Mesenchymal stem cell (in vitro differentiated cells and primary cell): Measurements from ENCODE around the gene STX1A.

Experiments used
- DNase-seq: peaks from one replicate; pipeline ENCODE4 v3.0.0-alpha.2; 2013
- H2AFZ ChIP-seq: one replicate; pipeline ENCODE4 v1.6.1; 2013; ENCODE audit warnings: low read depth, mild to moderate bottlenecking, control low read depth, inconsistent platforms, low read length, moderate library complexity
- H2AK5ac ChIP-seq: 2 replicates; pipeline ENCODE4 v1.6.1; 2013; ENCODE audit warnings: low read length, moderate library complexity, mild to moderate bottlenecking, inconsistent platforms; ENCODE audit not compliant: severe bottlenecking
- H2BK120ac ChIP-seq: one replicate; pipeline ENCODE4 v1.6.1; 2013; ENCODE audit warnings: low read depth, mild to moderate bottlenecking, inconsistent platforms, low read length, moderate library complexity
- H2BK12ac ChIP-seq, 2 experiments: one replicate each; pipeline ENCODE4 v1.6.1; 2013; ENCODE audit warnings: inconsistent platforms in 2 of 2, low read length in 2 of 2, mild to moderate bottlenecking in 2 of 2, moderate library complexity in 2 of 2, control low read depth in 1 of 2
- H2BK15ac ChIP-seq: one replicate; pipeline ENCODE4 v1.6.1; 2013; ENCODE audit warnings: mild to moderate bottlenecking, low read depth, inconsistent platforms; ENCODE audit not compliant: poor library complexity, severe bottlenecking
- H2BK5ac ChIP-seq: 2 replicates; pipeline ENCODE4 v1.6.1; 2013; ENCODE audit warnings: low read depth, mild to moderate bottlenecking, low read length, control low read depth, inconsistent platforms; ENCODE audit not compliant: poor library complexity, severe bottlenecking
- H3K14ac ChIP-seq, 2 experiments: one replicate each; pipeline ENCODE4 v1.6.1; 2013; ENCODE audit warnings: inconsistent platforms in 2 of 2, low read length in 2 of 2, control low read depth in 1 of 2, mild to moderate bottlenecking in 1 of 2, moderate library complexity in 1 of 2
- H3K18ac ChIP-seq, 2 experiments: one replicate each; pipeline ENCODE4 v1.6.1; 2013; ENCODE audit warnings: inconsistent platforms in 2 of 2, low read length in 2 of 2, control low read depth in 1 of 2, low read depth in 1 of 2, mild to moderate bottlenecking in 1 of 2
- H3K23ac ChIP-seq, 2 experiments: one replicate each; pipeline ENCODE4 v1.6.1; 2013; ENCODE audit warnings: inconsistent platforms in 2 of 2, low read length in 2 of 2, mild to moderate bottlenecking in 2 of 2, moderate library complexity in 2 of 2, control low read depth in 1 of 2
- H3K27ac ChIP-seq: 2 replicates; pipeline ENCODE4 v1.5.1; 2013; ENCODE audit warnings: mild to moderate bottlenecking, moderate library complexity, low read length, control low read depth, inconsistent platforms; ENCODE audit not compliant: poor library complexity, severe bottlenecking
- H3K27me3 ChIP-seq, 2 experiments: 2 replicates each; pipeline versions ENCODE4 v1.6.1 to v1.7.0; 2013; ENCODE audit warnings: low read length in 2 of 2, mild to moderate bottlenecking in 2 of 2, moderate library complexity in 2 of 2, control low read depth in 1 of 2, inconsistent platforms in 1 of 2; ENCODE audit not compliant: control insufficient read depth in 1 of 2, insufficient read depth in 1 of 2
- H3K36me3 ChIP-seq, 2 experiments: 2 replicates each; pipeline versions ENCODE4 v1.6.1 to v1.7.0; 2013; ENCODE audit warnings: low read length in 2 of 2, control low read depth in 1 of 2, inconsistent platforms in 1 of 2, low read depth in 1 of 2, mild to moderate bottlenecking in 1 of 2; ENCODE audit not compliant: insufficient read depth in 2 of 2, control insufficient read depth in 1 of 2
- H3K4ac ChIP-seq, 2 experiments: one replicate each; pipeline ENCODE4 v1.6.1; 2013; ENCODE audit warnings: inconsistent platforms in 2 of 2, low read length in 2 of 2, mild to moderate bottlenecking in 2 of 2, moderate library complexity in 2 of 2, control low read depth in 1 of 2, low read depth in 1 of 2
- H3K4me1 ChIP-seq: 2 replicates; pipeline ENCODE4 v1.6.1; 2013; ENCODE audit warnings: low read depth, low read length, control low read depth; ENCODE audit not compliant: control insufficient read depth, insufficient read depth
- H3K4me2 ChIP-seq: 2 replicates; pipeline ENCODE4 v1.6.1; 2013; ENCODE audit warnings: low read length, mild to moderate bottlenecking, inconsistent platforms; ENCODE audit not compliant: poor library complexity, severe bottlenecking
- H3K4me3 ChIP-seq, 2 experiments: 2 replicates each; pipeline versions ENCODE4 v1.5.1 to v1.7.0; 2013; ENCODE audit warnings: low read length in 2 of 2, mild to moderate bottlenecking in 2 of 2, control low read depth in 1 of 2, low read depth in 1 of 2; ENCODE audit not compliant: insufficient read depth in 1 of 2
- H3K79me1 ChIP-seq: replicated peaks from 2 replicates; pipeline ENCODE4 v1.6.1; 2013; ENCODE audit warnings: mild to moderate bottlenecking, control low read depth, low read length, inconsistent platforms; ENCODE audit not compliant: poor library complexity, severe bottlenecking
- H3K9ac ChIP-seq: 2 replicates; pipeline ENCODE4 v1.7.0; 2013; ENCODE audit warnings: mild to moderate bottlenecking, low read length, moderate library complexity
- H3K9me3 ChIP-seq: 2 replicates; pipeline ENCODE4 v1.7.0; 2013; ENCODE audit warnings: mild to moderate bottlenecking, low read length; ENCODE audit not compliant: control insufficient read depth
- H4K8ac ChIP-seq: one replicate; pipeline ENCODE4 v1.6.1; 2013; ENCODE audit warnings: inconsistent platforms, mild to moderate bottlenecking, low read length, moderate library complexity
- H4K91ac ChIP-seq: one replicate; pipeline ENCODE4 v1.6.1; 2013; ENCODE audit warnings: mild to moderate bottlenecking, low read length, inconsistent platforms
- WGBS: methylation state at CpG from one replicate; pipeline ENCODE4 v1.1.7; 2013; ENCODE audit warnings: mixed read lengths; 5-methylcytosine and 5-hydroxymethylcytosine counted together

The STX1A gene

DNA sequence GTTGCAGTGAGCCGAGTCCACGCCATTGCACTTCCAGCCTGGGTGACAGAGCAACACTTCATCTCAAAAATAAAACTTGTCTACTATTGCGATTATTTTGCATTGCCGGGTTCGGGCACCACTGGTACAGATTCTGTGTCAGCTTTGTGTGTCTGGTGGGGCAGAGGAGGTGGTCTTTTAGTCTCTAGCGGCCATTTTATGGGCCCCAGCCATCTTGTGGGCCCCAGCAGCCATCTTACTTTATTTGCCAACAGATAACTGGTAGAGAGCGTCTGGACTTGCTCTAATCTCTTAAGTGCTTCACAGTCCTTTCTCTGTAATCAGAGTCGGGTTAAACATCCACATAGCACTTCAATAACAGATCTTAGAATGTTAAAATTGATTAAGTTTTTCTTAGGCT is 31.2 kb downstream of the STX1A start:
- H2BK120ac ChIP-seq: no peak overlapping the region
- H3K27me3 ChIP-seq: no peaks in the 10 kb centered on the region
- no peak overlapping the region for H3K4ac ChIP-seq
- no peak overlapping the region for H2AK5ac ChIP-seq
- peaks cover 14% of the 10 kb centered on the region for H3K4me1 ChIP-seq
- no peak overlapping the region for H3K27ac ChIP-seq
- H2BK5ac ChIP-seq: no peak overlapping the region
- H3K18ac ChIP-seq: no peak overlapping the region
- no peak overlapping the region for H2BK15ac ChIP-seq
- WGBS: 90% methylated on average over 5 of the region's 8 CpGs
- H3K79me1 ChIP-seq: peaks cover 44% of the 10 kb centered on the region
- no peaks in the 10 kb centered on the region for H3K9me3 ChIP-seq
- H3K4me2 ChIP-seq: no peak overlapping the region
- H3K9ac ChIP-seq: no peak overlapping the region
- DNase-seq: no peak
- H2BK12ac ChIP-seq: no peak overlapping the region
- H3K14ac ChIP-seq: no peak overlapping the region
- H3K4me3 ChIP-seq: no peak overlapping the region
- H4K8ac ChIP-seq: no peak overlapping the region
- H3K23ac ChIP-seq: no peak overlapping the region
- peaks cover 57 to 63% of the 10 kb centered on the region in 2 experiments for H3K36me3 ChIP-seq
- H4K91ac ChIP-seq: no peak overlapping the region
- no peak overlapping the region for H2AFZ ChIP-seq

DNA sequence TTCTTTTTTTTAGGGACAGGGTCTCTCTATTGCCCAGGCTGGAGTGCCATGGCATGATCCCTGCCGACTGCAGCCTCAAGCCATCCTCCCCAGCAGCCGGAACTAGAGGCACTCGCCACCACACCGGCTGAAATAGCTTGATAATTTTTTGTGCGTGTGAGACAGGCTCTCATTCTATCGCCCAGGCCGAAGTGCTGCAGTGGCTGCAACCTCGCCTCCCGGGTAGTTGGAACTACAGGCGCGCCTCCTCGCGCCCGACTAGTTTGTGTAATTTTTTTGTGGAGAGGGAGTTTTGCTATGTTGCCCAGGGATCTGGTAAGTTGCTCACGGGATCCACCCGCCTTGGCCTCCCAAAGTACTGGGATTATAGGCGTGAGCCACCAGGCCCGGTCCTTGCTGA is 34.2 kb downstream of the STX1A start:
- H3K23ac ChIP-seq: no peak overlapping the region
- WGBS: 97% methylated on average over 18 of the region's 18 CpGs
- H2AK5ac ChIP-seq: no peak overlapping the region
- no peak overlapping the region for H3K9ac ChIP-seq
- peaks cover 48% of the 10 kb centered on the region for H3K79me1 ChIP-seq
- no peak overlapping the region for H3K14ac ChIP-seq
- H3K4ac ChIP-seq: no peak overlapping the region
- H3K9me3 ChIP-seq: no peaks in the 10 kb centered on the region
- H3K4me3 ChIP-seq: no peak overlapping the region
- H2BK5ac ChIP-seq: no peak overlapping the region
- H4K91ac ChIP-seq: no peak overlapping the region
- no peak overlapping the region for H4K8ac ChIP-seq
- no peaks in the 10 kb centered on the region for H3K27me3 ChIP-seq
- no peak for DNase-seq
- H2BK120ac ChIP-seq: no peak overlapping the region
- H2AFZ ChIP-seq: no peak overlapping the region
- peaks cover 32% of the 10 kb centered on the region for H3K4me1 ChIP-seq
- H2BK15ac ChIP-seq: no peak overlapping the region
- no peak overlapping the region for H3K4me2 ChIP-seq
- H3K18ac ChIP-seq: no peak overlapping the region
- H2BK12ac ChIP-seq: no peak overlapping the region
- peaks cover 35 to 41% of the 10 kb centered on the region in 2 experiments for H3K36me3 ChIP-seq
- H3K27ac ChIP-seq: no peak overlapping the region

DNA sequence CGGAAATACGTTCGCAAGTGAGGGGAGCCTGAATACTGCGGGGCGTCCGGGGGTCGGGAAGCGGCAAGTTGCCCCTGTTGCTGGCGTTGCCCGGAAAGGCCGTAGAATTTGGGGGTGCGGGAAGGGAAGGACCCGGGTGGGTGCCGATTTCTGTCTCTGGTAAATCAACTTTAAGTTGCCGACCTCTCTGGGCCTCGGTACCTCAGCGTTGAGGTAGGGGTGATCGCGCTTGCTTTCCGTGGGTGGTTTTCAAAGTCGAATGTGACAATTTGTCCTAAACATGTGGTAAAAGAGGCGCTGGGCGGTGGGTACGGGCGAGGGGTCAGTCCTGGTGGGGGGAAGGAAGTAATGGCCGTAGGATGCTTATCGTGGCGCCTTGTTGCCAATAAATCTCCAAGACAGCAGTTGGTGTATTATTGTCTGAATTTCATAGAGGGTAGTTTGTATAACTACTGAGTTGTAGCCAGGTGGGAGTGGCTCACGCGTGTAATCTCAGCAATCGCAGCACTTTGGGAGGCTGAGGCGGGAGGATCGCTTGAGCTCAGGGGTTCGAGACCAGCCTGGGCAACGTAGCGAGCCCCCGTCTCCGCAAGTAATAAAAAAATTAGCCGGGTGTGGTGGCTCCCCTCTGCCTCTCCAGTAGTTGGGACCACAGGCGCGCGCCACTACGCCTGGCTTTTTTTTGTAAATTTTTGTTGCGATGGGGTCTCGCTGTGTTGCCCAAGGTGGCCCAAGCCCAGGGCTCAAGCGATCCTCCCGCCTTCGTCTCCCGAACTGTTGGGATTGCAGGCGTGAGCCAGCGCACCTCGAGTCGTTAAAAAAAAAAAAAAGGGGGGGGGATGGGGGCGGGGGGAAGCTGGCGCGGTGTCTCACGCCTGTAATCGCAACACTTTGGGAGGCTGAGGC is 35.4 kb downstream of the STX1A start:
- 42% methylated on average over 58 of the region's 58 CpGs for WGBS
- Histone ChIP-seq H3K18ac (peak overlapping the region in 1 of 2 experiments; percentile 52), H2BK15ac (peak overlapping the region; percentile 80), H3K36me3 (peaks cover 28 to 41% of the 10 kb centered on the region in 2 experiments), H2BK5ac (peak overlapping the region; percentile 46), H2AK5ac (no peak overlapping the region), H3K9ac (peak overlapping the region; percentile 98), H3K4me1 (peaks cover 32% of the 10 kb centered on the region), H2AFZ (peak overlapping the region; percentile 43), H4K8ac (peak overlapping the region; percentile 94), H3K23ac (peak overlapping the region; percentile 31 to 61), H3K9me3 (no peaks in the 10 kb centered on the region), H3K27me3 (no peaks in the 10 kb centered on the region), H3K4me2 (peak overlapping the region; percentile 93), H3K14ac (peak overlapping the region in 1 of 2 experiments; percentile 22), H2BK12ac (no peak overlapping the region), H3K27ac (peak overlapping the region; percentile 30), H4K91ac (no peak overlapping the region), H3K4me3 (peak overlapping the region; percentile 96), H2BK120ac (peak overlapping the region; percentile 15), H3K4ac (peak overlapping the region in 1 of 2 experiments; percentile 88), H3K79me1 (peaks cover 45% of the 10 kb centered on the region)
- no peak for DNase-seq

DNA sequence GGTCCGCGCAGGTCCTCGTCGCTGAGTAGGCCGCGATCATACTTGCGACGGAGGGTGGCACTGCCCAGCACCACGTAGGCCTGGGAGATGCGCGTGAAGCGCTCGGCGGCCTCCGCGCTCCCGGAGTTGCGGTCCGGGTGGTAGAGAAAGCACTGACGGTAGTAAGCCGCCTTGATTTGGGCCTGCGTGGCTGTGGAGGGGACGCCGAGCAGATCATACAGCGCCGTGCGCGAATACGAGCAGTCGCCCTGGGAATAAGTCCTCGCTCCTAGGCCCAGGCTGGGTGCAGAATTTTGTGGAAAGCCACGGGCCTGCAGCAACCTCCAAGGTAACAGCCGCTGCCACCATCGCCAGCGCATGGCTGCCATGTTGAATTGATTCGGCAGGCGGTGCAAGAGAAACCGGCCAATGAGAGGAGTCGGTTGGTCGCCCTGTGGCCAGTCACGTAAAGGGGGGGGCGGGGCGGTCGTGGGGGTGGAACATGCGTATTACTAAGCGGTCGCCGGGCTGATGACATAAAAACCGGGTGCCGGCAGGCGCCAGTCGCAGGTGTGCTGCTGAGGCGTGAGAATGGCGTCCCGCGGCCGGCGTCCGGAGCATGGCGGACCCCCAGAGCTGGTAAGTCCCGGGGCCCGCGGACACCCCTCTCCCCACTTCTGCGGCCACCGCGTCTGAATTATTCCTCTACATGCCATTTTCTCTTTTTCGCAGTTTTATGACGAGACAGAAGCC is 36.2 kb downstream of the STX1A start, which contains the start of the genes BUD23 and DNAJC30:
Gene BUD23, plus strand, starts transcription at position 542 of the 732 bp plus-strand sequence. Its CDS starts 29 bp downstream, at position 571.
Gene DNAJC30, minus strand, starts transcription at position 398 of the 732 bp plus-strand sequence. Its CDS starts 30 bp downstream, at position 368.
- peak within 1 kb of the TSS; percentile 85 for H2AFZ ChIP-seq
- peak; percentile 95 for DNase-seq
- H4K8ac ChIP-seq: peak within 1 kb of the TSS; percentile 94
- peaks cover 45% of the 10 kb centered on the region for H3K79me1 ChIP-seq
- H2BK15ac ChIP-seq: peak within 1 kb of the TSS; percentile 80
- peak within 1 kb of the TSS in 1 of 2 experiments; percentile 91 for H3K14ac ChIP-seq
- peak within 1 kb of the TSS; percentile 31 to 97 for H3K23ac ChIP-seq
- H3K4me3 ChIP-seq: peak within 1 kb of the TSS; percentile 96
- H2AK5ac ChIP-seq: no peak within 1 kb of the TSS
- no peaks in the 10 kb centered on the region for H3K9me3 ChIP-seq
- H3K4ac ChIP-seq: peak within 1 kb of the TSS; percentile 91 to 92
- H3K4me2 ChIP-seq: peak within 1 kb of the TSS; percentile 93
- H3K9ac ChIP-seq: peak within 1 kb of the TSS; percentile 98
- peak within 1 kb of the TSS; percentile 95 for H3K27ac ChIP-seq
- peak within 1 kb of the TSS; percentile 89 to 94 for H3K18ac ChIP-seq
- H2BK12ac ChIP-seq: no peak within 1 kb of the TSS
- peaks cover 32% of the 10 kb centered on the region for H3K4me1 ChIP-seq
- H2BK120ac ChIP-seq: peak within 1 kb of the TSS; percentile 15
- H3K27me3 ChIP-seq: no peaks in the 10 kb centered on the region
- H3K36me3 ChIP-seq: peaks cover 34 to 39% of the 10 kb centered on the region in 2 experiments
- H2BK5ac ChIP-seq: peak within 1 kb of the TSS; percentile 46
- 1% methylated on average over 56 of the region's 68 CpGs for WGBS
- H4K91ac ChIP-seq: peak within 1 kb of the TSS; percentile 86
